BE2C (cell line): ENCODE results near the gene CXCR3.
"Not testable (repeated sequence)": the region's sequence is repeated elsewhere in the genome, so short reads cannot be mapped to it uniquely, and the experiment has no call there.

ENCODE experiments used
- DNase-seq: peaks from one replicate; pipeline ENCODE4 v3.0.0-alpha.2; 2020
- H3K27me3 ChIP-seq: fragments of 250-450 bp; sonication (Bioruptor Pico); 2 replicates; pipeline ENCODE4 v1.5.1; 2020; ENCODE audit warnings: mild to moderate bottlenecking
- H3K36me3 ChIP-seq: fragments of 250-450 bp; sonication (Bioruptor Pico); 2 replicates; pipeline ENCODE4 v1.5.1; 2020; ENCODE audit warnings: mild to moderate bottlenecking
- H3K4me1 ChIP-seq: fragments of 250-450 bp; sonication (Bioruptor Pico); 2 replicates; pipeline ENCODE4 v1.5.1; 2020
- H3K4me3 ChIP-seq: 2 replicates; pipeline ENCODE4 v1.5.1; 2011; ENCODE audit warnings: low read depth, low read length
- H3K9me3 ChIP-seq: fragments of 250-450 bp; sonication (Bioruptor Pico); 2 replicates; pipeline ENCODE4 v1.5.1; 2020
- TF ChIP-seq, protein P1 (sequence below): IDR thresholded peaks from 2 replicates; pipeline ENCODE4 v1.5.1; 2012; ENCODE audit warnings: mild to moderate bottlenecking, low read depth, low read length

Gene CXCR3

GRCh38 chrX:71616672-71617529, 1.4 kb downstream of the CXCR3 start:
- Histone ChIP-seq H3K4me3 (no peak overlapping the region), H3K4me1 (no peaks in the 10 kb centered on the region), H3K9me3 (no peaks in the 10 kb centered on the region), H3K36me3 (no peaks in the 10 kb centered on the region), H3K27me3 (no peaks in the 10 kb centered on the region)
- TF ChIP-seq, protein P1, sequence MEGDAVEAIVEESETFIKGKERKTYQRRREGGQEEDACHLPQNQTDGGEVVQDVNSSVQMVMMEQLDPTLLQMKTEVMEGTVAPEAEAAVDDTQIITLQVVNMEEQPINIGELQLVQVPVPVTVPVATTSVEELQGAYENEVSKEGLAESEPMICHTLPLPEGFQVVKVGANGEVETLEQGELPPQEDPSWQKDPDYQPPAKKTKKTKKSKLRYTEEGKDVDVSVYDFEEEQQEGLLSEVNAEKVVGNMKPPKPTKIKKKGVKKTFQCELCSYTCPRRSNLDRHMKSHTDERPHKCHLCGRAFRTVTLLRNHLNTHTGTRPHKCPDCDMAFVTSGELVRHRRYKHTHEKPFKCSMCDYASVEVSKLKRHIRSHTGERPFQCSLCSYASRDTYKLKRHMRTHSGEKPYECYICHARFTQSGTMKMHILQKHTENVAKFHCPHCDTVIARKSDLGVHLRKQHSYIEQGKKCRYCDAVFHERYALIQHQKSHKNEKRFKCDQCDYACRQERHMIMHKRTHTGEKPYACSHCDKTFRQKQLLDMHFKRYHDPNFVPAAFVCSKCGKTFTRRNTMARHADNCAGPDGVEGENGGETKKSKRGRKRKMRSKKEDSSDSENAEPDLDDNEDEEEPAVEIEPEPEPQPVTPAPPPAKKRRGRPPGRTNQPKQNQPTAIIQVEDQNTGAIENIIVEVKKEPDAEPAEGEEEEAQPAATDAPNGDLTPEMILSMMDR = no peak
- no peak for DNase-seq

DNA sequence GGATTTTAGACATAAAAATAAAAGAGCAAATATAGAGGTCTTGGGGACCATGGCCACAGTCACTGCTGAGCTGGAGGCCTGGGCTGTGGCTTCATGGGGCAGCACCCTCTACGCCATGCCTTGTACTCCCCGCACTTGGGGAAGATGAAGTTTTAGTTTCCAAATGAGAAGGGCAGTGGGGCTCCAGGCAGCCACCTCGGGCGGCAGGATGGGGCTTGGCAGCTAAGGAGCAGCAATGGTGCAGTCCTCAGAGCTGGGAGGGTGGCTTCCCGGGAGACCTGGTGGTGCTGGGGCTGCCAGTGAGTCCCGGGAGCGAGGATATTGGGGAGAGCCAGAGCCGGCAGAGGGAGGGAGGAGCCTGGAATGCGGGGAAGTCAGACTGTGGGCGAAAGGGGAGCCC, 2.4 kb downstream of the CXCR3 start:
- DNase-seq = no peak
- TF ChIP-seq, protein P1 = no peak
- no peaks in the 10 kb centered on the region for H3K36me3 ChIP-seq
- no peaks in the 10 kb centered on the region for H3K4me1 ChIP-seq
- H3K9me3 ChIP-seq = no peaks in the 10 kb centered on the region
- no peak overlapping the region for H3K4me3 ChIP-seq
- no peaks in the 10 kb centered on the region for H3K27me3 ChIP-seq

DNA sequence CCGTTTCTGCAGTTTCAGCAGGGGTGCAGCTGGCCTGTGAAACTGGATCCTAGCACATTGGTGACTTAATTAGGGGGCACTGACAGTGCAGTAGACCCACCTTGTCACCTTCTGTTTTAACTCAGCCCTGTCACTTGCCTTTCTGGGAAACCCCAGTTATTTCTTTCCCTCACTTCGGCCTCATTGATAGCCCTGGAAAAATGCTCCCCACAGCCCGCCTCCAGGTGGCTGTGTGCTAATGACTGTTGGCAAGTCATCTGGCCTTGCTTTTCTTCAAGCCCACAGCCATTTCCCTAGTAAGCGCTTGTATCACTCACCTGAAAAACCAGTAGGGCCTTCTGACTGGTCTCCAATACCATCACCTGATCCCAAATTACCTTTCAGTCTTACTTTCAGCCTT, 3.3 kb downstream of the CXCR3 start:
- DNase-seq = no peak
- no peaks in the 10 kb centered on the region for H3K9me3 ChIP-seq
- H3K36me3 ChIP-seq = no peaks in the 10 kb centered on the region
- no peaks in the 10 kb centered on the region for H3K27me3 ChIP-seq
- no peaks in the 10 kb centered on the region for H3K4me1 ChIP-seq
- TF ChIP-seq, protein P1 = no peak
- no peak overlapping the region for H3K4me3 ChIP-seq

DNA sequence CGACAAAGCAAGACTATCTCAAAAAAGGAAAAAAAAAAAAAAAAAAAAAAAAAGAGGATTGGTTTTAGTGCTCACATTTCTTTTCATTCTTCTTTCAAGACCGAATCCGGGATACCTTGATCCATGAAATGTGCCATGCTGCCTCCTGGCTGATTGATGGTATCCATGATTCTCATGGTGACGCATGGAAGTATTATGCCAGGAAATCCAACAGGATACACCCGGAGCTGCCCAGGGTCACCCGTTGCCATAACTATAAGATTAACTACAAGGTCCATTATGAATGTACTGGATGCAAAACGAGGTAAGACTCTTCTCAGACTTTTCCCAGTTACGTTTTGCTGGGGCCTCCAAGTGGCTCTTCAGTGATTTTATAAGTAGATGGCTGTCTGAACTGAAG, 6.1 kb downstream of the CXCR3 start:
- DNase-seq = no peak
- TF ChIP-seq, protein P1 = no peak
- no peaks in the 10 kb centered on the region for H3K27me3 ChIP-seq
- H3K4me3 ChIP-seq = no peak overlapping the region
- H3K9me3 ChIP-seq = no peaks in the 10 kb centered on the region
- no peaks in the 10 kb centered on the region for H3K4me1 ChIP-seq
- no peaks in the 10 kb centered on the region for H3K36me3 ChIP-seq

DNA sequence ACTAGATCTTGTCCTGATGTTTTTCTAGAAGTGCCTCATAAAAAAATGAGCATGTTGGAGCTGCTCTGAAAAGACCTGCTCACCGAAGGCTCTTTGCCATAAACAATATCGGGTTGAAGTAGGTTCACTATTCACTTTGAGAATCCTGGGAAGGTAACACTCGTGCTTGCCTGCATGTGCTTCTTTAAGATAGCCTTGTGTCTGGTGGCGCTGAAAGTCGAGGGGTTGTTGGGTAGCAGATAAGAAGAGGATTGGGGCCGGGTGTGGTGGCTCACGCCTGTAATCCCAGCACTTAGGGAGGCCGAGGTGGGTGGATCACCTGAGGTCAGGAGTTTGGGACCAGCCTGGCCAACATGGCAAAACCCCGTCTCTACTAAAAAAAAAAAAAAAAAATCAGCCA, 6.6 kb downstream of the CXCR3 start:
- H3K36me3 ChIP-seq, H3K4me3 ChIP-seq, H3K4me1 ChIP-seq, DNase-seq, H3K9me3 ChIP-seq, H3K27me3 ChIP-seq: not testable (repeated sequence)

GRCh38 chrX:71609095-71609750, 9.1 kb downstream of the CXCR3 start:
- H3K36me3 ChIP-seq = no peaks in the 10 kb centered on the region
- TF ChIP-seq, protein P1 = no peak
- H3K4me1 ChIP-seq = no peaks in the 10 kb centered on the region
- no peaks in the 10 kb centered on the region for H3K9me3 ChIP-seq
- DNase-seq = no peak
- no peak overlapping the region for H3K4me3 ChIP-seq
- H3K27me3 ChIP-seq = no peaks in the 10 kb centered on the region
